ENCODE results near the gene FEM1C. TPM values are rescaled to one million over a fixed set of nuclear protein-coding genes. Genes with fewer than 3 reads are reported as not detected.

Gene FEM1C
- total and polyA plus RNA-seq, 2 experiments from 2014 or later = 4.7 to 21.6 TPM

DNA sequence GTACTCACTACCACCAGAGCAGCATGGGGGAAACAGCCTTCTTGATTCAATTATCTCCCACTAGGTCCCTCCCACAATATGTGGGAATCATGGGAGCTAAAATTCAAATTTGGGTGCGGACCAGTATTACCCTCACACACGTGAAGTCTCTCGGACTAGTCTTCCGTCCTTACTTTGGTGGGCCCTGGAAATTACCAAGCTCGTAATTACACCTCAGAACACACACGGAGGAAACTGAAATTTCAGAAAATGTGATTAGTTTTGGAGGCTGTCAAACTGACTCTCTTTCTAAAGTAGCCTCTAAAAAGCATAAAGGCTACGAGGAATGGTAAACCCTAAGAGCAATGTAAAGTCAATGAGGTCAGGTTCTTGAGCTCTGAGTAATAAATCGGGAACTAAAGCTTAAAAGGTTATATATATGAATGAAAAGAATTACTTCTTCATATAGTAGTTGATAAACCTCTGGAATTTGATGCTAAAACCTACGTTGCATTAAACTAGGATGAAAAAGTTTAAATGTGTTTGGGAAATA, 842 bp upstream of the FEM1C start:
- peak overlapping the region; percentile 92 for H2AFZ ChIP-seq
- H3K9me2 ChIP-seq (ENCODE audit: insufficient read depth) = no peaks in the 10 kb centered on the region
- no peaks in the 10 kb centered on the region; the same call in 1 of the 2 replicates for H3K36me3 ChIP-seq (ENCODE audit: insufficient read depth)
- TF ChIP-seq ZNF331 (CRISPR knock-in tag; IDR thresholded peaks at IDR 0.05; ENCODE audit: low read depth) (no peak), STAT1 (IDR thresholded peaks at IDR 0.05; ENCODE audit: unreplicated experiment) (no peak), EZH2 (IDR thresholded peaks at IDR 0.05; ENCODE audit: low read depth, unreplicated experiment) (no peak), EZH2phosphoT487 (IDR thresholded peaks at IDR 0.05; ENCODE audit: unreplicated experiment) (no peak), CREB1 (CRISPR knock-in tag; IDR thresholded peaks at IDR 0.05; ENCODE audit: low read depth) (no peak), POLR2AphosphoS5 (IDR thresholded peaks at IDR 0.05; ENCODE audit: low read depth) (no peak), ZNF114 (CRISPR knock-in tag; IDR thresholded peaks at IDR 0.05) (no peak)
- DNase-seq (ENCODE audit: low spot score) (no peak), ATAC-seq (no peak)
- Mint-ChIP-seq H3K27ac (peak overlapping the region; percentile 92), H3K4me3 (peak overlapping the region; percentile 95), H3K4me1 (peaks cover 38% of the 10 kb centered on the region), H3K27me3 (ENCODE audit: insufficient read depth, low read depth, poor library complexity) (peaks cover 8% of the 10 kb centered on the region), H3K36me3 (ENCODE audit: low read depth) (peaks cover 36% of the 10 kb centered on the region; the same call in 2 of the 3 replicates), H3K9me3 (peaks cover 15% of the 10 kb centered on the region; the same call in 2 of the 3 replicates)
- H3F3A ChIP-seq (replicated peaks; ENCODE audit: low read depth) = no peaks in the 10 kb centered on the region
- H3K79me2 ChIP-seq (replicated peaks; ENCODE audit: insufficient read depth) = peaks cover 35% of the 10 kb centered on the region
- no peaks in the 10 kb centered on the region for H3K27me3 ChIP-seq (ENCODE audit: insufficient read depth)
- H4K20me1 ChIP-seq (replicated peaks; ENCODE audit: insufficient read depth) = peaks cover 30% of the 10 kb centered on the region
- H3K4me2 ChIP-seq = peak overlapping the region; percentile 68
- H3K4me1 ChIP-seq (ENCODE audit: insufficient read depth) = peaks cover 23% of the 10 kb centered on the region
- H3K27ac ChIP-seq (ENCODE audit: low read depth) = no peak overlapping the region
- peak overlapping the region; percentile 45 for H3K4me3 ChIP-seq

DNA sequence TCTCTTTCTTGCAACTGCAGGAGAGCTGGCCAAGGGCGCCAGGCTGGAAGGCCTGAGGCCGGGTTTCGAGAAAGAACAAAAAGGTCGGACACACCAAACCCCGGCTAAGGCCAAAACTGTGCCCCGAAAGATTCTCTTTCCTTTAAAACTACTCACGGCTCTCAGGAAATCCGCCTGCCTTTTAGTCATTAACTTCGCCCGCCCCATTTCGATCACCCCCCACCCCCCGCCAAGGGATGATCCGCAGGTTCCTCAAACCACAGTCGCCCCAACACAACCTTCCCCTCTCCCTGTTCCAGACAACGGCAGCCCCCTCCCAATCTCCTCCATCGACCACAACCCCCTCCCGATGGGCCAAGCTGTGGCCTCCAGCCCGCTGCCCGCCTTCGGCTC, 536 bp downstream of the FEM1C start:
- H3K27ac Mint-ChIP-seq = peak overlapping the region; percentile 98
- Histone ChIP-seq H3K27ac (ENCODE audit: low read depth) (peak overlapping the region; percentile 97), H3F3A (replicated peaks; ENCODE audit: low read depth) (no peaks in the 10 kb centered on the region), H3K79me2 (replicated peaks; ENCODE audit: insufficient read depth) (peaks cover 49% of the 10 kb centered on the region), H3K27me3 (ENCODE audit: insufficient read depth) (no peaks in the 10 kb centered on the region), H4K20me1 (replicated peaks; ENCODE audit: insufficient read depth) (peaks cover 35% of the 10 kb centered on the region), H3K4me3 (peak overlapping the region; percentile 93), H2AFZ (0 out of 2 replicates have a peak overlapping the region, but pooled peaks have one; percentile 23), H3K4me1 (ENCODE audit: insufficient read depth) (peaks cover 25% of the 10 kb centered on the region), H3K4me2 (peak overlapping the region; percentile 93), H3K36me3 (ENCODE audit: insufficient read depth) (peaks cover 6% of the 10 kb centered on the region; the same call in 1 of the 2 replicates), H3K9me2 (ENCODE audit: insufficient read depth) (no peaks in the 10 kb centered on the region)
- H3K36me3 Mint-ChIP-seq (ENCODE audit: low read depth) = peaks cover 49% of the 10 kb centered on the region; the same call in 2 of the 3 replicates
- ATAC-seq = peak; percentile 54
- H3K4me3 Mint-ChIP-seq = peak overlapping the region; percentile 95
- no peak for DNase-seq (ENCODE audit: low spot score)
- H3K27me3 Mint-ChIP-seq (ENCODE audit: insufficient read depth, low read depth, poor library complexity) = peaks cover 8% of the 10 kb centered on the region
- H3K4me1 Mint-ChIP-seq = peaks cover 33% of the 10 kb centered on the region
- peaks cover 15% of the 10 kb centered on the region; the same call in 2 of the 3 replicates for H3K9me3 Mint-ChIP-seq
- TF ChIP-seq, protein P1, sequence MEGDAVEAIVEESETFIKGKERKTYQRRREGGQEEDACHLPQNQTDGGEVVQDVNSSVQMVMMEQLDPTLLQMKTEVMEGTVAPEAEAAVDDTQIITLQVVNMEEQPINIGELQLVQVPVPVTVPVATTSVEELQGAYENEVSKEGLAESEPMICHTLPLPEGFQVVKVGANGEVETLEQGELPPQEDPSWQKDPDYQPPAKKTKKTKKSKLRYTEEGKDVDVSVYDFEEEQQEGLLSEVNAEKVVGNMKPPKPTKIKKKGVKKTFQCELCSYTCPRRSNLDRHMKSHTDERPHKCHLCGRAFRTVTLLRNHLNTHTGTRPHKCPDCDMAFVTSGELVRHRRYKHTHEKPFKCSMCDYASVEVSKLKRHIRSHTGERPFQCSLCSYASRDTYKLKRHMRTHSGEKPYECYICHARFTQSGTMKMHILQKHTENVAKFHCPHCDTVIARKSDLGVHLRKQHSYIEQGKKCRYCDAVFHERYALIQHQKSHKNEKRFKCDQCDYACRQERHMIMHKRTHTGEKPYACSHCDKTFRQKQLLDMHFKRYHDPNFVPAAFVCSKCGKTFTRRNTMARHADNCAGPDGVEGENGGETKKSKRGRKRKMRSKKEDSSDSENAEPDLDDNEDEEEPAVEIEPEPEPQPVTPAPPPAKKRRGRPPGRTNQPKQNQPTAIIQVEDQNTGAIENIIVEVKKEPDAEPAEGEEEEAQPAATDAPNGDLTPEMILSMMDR (conservative IDR thresholded peaks at IDR 0.05; ENCODE audit: low read depth in 2 of 2) = no peak
- TF ChIP-seq POLR2AphosphoS5 (IDR thresholded peaks at IDR 0.05; ENCODE audit: low read depth) (no peak), STAT1 (IDR thresholded peaks at IDR 0.05; ENCODE audit: unreplicated experiment) (no peak), CREB1 (CRISPR knock-in tag; IDR thresholded peaks at IDR 0.05; ENCODE audit: low read depth) (no peak), EZH2phosphoT487 (IDR thresholded peaks at IDR 0.05; ENCODE audit: unreplicated experiment) (no peak), EZH2 (IDR thresholded peaks at IDR 0.05; ENCODE audit: low read depth, unreplicated experiment) (no peak)
- TF ChIP-seq, protein P2, sequence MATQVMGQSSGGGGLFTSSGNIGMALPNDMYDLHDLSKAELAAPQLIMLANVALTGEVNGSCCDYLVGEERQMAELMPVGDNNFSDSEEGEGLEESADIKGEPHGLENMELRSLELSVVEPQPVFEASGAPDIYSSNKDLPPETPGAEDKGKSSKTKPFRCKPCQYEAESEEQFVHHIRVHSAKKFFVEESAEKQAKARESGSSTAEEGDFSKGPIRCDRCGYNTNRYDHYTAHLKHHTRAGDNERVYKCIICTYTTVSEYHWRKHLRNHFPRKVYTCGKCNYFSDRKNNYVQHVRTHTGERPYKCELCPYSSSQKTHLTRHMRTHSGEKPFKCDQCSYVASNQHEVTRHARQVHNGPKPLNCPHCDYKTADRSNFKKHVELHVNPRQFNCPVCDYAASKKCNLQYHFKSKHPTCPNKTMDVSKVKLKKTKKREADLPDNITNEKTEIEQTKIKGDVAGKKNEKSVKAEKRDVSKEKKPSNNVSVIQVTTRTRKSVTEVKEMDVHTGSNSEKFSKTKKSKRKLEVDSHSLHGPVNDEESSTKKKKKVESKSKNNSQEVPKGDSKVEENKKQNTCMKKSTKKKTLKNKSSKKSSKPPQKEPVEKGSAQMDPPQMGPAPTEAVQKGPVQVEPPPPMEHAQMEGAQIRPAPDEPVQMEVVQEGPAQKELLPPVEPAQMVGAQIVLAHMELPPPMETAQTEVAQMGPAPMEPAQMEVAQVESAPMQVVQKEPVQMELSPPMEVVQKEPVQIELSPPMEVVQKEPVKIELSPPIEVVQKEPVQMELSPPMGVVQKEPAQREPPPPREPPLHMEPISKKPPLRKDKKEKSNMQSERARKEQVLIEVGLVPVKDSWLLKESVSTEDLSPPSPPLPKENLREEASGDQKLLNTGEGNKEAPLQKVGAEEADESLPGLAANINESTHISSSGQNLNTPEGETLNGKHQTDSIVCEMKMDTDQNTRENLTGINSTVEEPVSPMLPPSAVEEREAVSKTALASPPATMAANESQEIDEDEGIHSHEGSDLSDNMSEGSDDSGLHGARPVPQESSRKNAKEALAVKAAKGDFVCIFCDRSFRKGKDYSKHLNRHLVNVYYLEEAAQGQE (IDR thresholded peaks at IDR 0.05; ENCODE audit: unreplicated experiment) = no peak

Data from GM23338 (cell line).